ENCODE results near the gene CCHCR1.

- no peak for TF ChIP-seq CTCF (optimal IDR thresholded peaks at IDR 0.05 in 1 of 3, IDR thresholded peaks at IDR 0.05 in 1 of 3, conservative IDR thresholded peaks at IDR 0.05 in 1 of 3; ENCODE audit: extremely low read depth in 1 of 3, insufficient read depth in 2 of 3, low read length in 3 of 3)
- TF ChIP-seq EZH2 (IDR thresholded peaks at IDR 0.05; ENCODE audit: low read length) = no peak
These were observed 40.1 kb upstream of the CCHCR1 start for GRCh38 chr6:31197559-31198305.

Data from keratinocyte (primary cell).